NCI-H345 treated with DMSO at 0.1 percent for 48 hours (cell line): ENCODE measurements around the gene ITIH1.

ENCODE experiments used
- DNase-seq: peaks from one replicate; lab custom pipeline; 2025; ENCODE audit not compliant: unreplicated experiment; lab: John Stamatoyannopoulos, UW

The ITIH1 gene

DNA sequence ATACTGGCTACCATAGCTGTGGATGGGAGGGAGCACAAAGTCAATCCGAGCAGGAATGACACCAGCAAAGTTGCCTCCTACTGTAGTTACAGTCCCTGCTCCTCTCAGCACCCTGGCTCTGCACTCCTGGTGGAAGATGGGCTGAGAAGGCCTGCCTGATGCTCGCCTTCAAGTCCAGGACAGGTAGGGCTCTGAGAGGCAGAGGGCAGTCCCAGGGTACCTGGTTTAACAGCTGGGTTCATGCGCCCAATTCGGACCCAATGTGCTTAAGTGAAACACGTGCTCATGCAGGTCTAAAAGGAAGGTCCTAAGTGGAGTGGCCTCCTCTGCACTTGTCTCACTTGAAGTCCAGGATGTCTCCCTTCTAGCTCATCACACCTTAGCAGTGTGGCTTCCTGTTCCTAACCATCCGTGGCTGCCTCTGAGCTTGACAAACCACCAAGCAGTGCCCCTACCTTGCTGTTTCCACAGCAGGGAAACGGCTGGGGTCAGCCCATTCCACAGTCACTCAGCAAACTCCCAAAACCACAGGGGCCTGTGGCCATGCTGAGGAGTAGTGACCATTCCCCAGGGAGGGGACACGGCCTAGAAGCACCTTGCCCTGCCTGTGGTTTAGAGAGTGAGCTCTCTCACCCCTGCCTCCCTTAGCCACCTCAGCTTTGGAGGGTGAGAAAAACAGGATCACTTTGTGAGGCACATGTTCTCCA, 61.3 kb downstream of the ITIH1 start:
- no peak for DNase-seq

DNA sequence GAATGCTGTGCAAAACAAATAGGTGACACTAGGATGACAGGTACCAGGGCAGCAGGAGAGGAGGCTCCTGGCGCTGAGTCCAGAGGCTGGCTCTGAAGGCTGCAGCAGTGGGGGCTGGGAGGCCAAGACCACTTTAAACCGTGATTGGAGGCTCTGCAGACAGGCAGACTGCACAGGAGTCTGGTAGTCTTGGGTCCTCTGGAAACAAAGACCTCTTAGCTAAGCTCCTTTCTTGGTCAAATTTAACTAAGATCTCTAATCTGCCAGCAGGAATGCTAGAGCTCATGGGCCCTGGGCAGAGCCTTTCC, 61.8 kb downstream of the ITIH1 start:
- DNase-seq, result no peak

DNA sequence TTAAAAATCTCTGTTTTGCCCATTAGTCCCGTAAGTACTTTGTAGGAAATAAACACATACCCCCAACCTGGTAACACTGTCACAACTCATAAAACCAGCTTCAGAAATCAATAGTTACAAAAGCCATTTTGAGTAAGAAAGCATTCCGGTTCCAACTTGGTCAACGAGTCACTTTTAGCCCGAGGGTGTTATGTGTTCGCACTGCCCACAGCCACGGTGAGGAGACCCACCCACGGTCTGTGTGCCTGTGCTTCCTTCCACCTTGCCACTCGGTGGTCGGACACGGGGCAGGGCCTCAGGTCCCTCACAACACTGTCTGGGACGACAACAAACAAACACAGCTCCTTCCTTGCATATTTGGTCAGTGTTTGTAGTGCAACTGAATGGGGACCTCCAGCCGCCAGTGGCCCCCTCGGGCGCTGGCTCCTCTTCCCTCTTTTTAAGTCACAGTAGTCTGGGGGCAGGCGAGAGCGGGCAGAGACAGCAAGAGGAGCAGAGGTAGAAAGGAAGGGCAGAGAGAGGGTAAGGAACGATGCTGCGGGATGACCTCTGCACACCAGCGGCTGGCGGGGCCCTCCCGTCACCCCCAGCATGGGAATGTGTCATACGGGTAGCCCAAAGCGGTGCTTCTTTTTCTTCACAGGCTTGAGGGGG, 62.6 kb downstream of the ITIH1 start:
- DNase-seq, result no peak

DNA sequence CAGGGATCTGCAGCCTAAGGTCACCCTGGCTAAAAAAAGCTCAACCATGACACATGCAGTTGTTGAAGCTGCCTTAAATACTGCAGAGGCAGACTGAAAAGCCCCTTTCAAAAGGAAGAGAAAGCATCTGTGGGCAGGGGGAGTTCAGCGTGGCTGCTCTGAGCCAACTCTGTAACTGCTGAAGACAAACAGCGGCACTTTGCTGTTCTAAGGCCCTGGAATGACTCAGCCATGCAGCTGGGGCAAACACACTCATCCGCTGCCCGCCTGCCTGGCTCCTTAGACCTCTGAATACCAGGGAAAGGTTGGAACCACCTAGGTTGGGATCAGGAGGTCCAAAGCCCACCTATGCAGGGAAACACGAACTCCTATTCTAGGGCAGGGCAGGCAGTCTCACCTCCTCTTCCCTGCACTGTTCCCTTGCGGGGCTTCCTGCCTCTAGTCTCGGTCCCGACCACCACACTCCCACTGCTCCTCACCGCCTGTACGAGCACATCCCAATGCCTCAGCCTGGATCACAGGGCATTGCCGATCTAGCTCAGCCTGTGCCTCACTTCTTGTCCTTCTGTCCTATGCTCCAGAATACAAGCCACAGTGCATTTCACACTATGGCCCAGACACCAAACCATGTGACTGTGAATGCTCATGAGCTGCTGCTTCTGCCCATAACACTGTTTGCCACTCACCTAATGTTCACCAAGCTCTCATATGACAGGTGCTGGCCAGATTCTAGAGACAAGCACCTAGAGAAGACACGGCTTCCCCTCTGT, 64.0 kb downstream of the ITIH1 start:
- DNase-seq, result no peak
